Measurements from ENCODE around the gene CNOT6.
"Not testable (repeated sequence)": the region's sequence is repeated elsewhere in the genome, so short reads cannot be mapped to it uniquely, and the experiment has no call there.

DNA sequence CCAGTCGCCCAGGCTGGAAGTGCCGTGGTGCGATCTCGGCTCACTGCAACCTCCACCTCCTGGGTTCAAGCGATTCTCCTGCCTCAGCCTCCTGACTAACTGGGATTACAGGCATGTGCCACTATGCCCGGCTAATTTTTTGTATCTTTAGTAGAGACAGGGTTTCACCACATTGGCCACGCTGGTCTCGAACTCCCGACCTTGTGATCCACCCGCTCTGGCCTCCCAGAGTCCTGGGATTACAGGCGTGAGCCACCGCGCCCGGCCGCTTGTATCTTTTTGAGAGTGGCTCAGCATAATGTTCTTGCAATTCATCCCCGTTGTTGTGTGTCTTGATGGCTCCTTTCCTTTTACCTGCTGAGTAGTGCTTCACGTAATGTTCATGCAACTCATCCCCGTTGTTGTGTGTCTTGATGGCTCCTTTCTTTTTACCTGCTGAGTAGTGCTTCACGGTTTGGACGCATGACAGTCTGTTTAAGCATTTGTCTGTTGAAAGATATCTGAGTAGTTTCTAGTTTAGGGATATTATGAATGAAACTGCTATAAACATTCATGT lies 18.1 kb upstream of the CNOT6 start:
- TF ChIP-seq POLR2AphosphoS5, TAF1, POLR2A, SPI1 (IDR thresholded peaks at IDR 0.05; ENCODE audit: low read depth, low read length): not testable (repeated sequence)

All from GM12891 (cell line).